Subcutaneous adipose tissue (tissue), 4 donors: Measurements from ENCODE around the gene LAMA3. TPM values are rescaled to one million over a fixed set of nuclear protein-coding genes. Genes with fewer than 3 reads are reported as not detected.

Experiments used
- CTCF ChIP-seq: fragments of 450-650 bp; IDR thresholded peaks from one replicate; pipeline ENCODE4 v1.5.1; 2016; ENCODE audit warnings: low read depth, mild to moderate bottlenecking, control low read depth, antibody characterized with exemption, moderate library complexity
- total RNA-seq, 4 donors: library from RNA; depleted of rRNA; stranded (reverse); fragments of >200 nt; gene quantifications; one replicate each; pipeline ENCODE4 v1.1.0, GENCODE V29; 2016

LAMA3 gene
- total RNA-seq, 4 donors from 2014 or later: 23.3 to 34.9 (median 28.4) TPM

- TF ChIP-seq CTCF: no peak
These were observed 116.6 kb downstream of the LAMA3 start for GRCh38 chr18:23805898-23806297.

GRCh38 chr18:23809415-23809814, 120.2 kb downstream of the LAMA3 start:
- TF ChIP-seq CTCF: no peak

GRCh38 chr18:23810396-23810795, 121.1 kb downstream of the LAMA3 start:
- TF ChIP-seq CTCF: no peak

- no peak for TF ChIP-seq CTCF
These were observed 121.9 kb downstream of the LAMA3 start for GRCh38 chr18:23811176-23811575.

GRCh38 chr18:23812546-23813440, 123.5 kb downstream of the LAMA3 start:
- no peak for TF ChIP-seq CTCF

GRCh38 chr18:23814991-23815614, 125.8 kb downstream of the LAMA3 start:
- no peak for TF ChIP-seq CTCF

GRCh38 chr18:23816021-23816420, 126.8 kb downstream of the LAMA3 start:
- TF ChIP-seq CTCF: no peak
